PC-3 (cell line): ENCODE measurements around the gene AGBL1. TPM values are rescaled to one million over a fixed set of nuclear protein-coding genes. Genes with fewer than 3 reads are reported as not detected.

ENCODE experiments used
- ATAC-seq: fragments of 200-7000 bp; cut with Tn5 transposase; 2 replicates; pipeline ENCODE4 v1.9.1; 2020; ENCODE audit warnings: mild to moderate bottlenecking, moderate library complexity
- BruUV-seq: library from RNA; stranded (reverse); fragments of 400-500 nt; replicated peaks from 2 replicates; lab custom pipeline; 2021; lab: Mats Ljungman, UMichigan
- CTCF ChIA-PET: fragments of 300-600 bp; sonication (Branson Sonifier 250); formaldehyde crosslinking; loops from one replicate; lab custom pipeline; 2022; ENCODE audit warnings: antibody characterized with exemption; lab: Charles Lee
- POLR2A ChIA-PET: fragments of 300-600 bp; sonication (Branson Sonifier 250); formaldehyde crosslinking; loops from one replicate; lab custom pipeline; 2022; ENCODE audit warnings: antibody characterized with exemption; ENCODE audit not compliant: unreplicated experiment; lab: Charles Lee
- DNase-seq: peaks from one replicate; pipeline ENCODE4 v3.0.0-alpha.2; 2015
- H2AFZ ChIP-seq: fragments of 300-600 bp; sonication (generic); 2 replicates; pipeline ENCODE4 v1.6.0; 2016; ENCODE audit warnings: antibody characterized with exemption, low read length
- H3F3A ChIP-seq: fragments of 300-600 bp; sonication (generic); one replicate; pipeline ENCODE4 v1.6.0; 2017; ENCODE audit warnings: antibody characterized with exemption, low read length, control low read depth, mild to moderate bottlenecking; ENCODE audit not compliant: unreplicated experiment
- H3K27ac ChIP-seq: fragments of 300-600 bp; sonication (generic); 2 replicates; pipeline ENCODE4 v1.5.1; 2016; ENCODE audit warnings: mild to moderate bottlenecking, low read length
- H3K27me3 ChIP-seq: fragments of 300-600 bp; sonication (generic); 2 replicates; pipeline ENCODE4 v1.6.1; 2016; ENCODE audit warnings: low read length, mixed read lengths
- H3K36me3 ChIP-seq: fragments of 300-600 bp; sonication (generic); 2 replicates; pipeline ENCODE4 v1.6.1; 2016; ENCODE audit warnings: low read depth, mixed run types, low read length, mixed read lengths
- H3K4me1 ChIP-seq: fragments of 300-600 bp; sonication (generic); 2 replicates; pipeline ENCODE4 v1.5.1; 2016; ENCODE audit warnings: low read length; ENCODE audit not compliant: insufficient read depth
- H3K4me2 ChIP-seq: fragments of 300-600 bp; sonication (generic); 2 replicates; pipeline ENCODE4 v1.6.0; 2016; ENCODE audit warnings: low read length
- H3K4me3 ChIP-seq: fragments of 300-600 bp; sonication (generic); 2 replicates; pipeline ENCODE4 v1.5.1; 2016; ENCODE audit warnings: mild to moderate bottlenecking, low read length, mixed read lengths
- H3K79me2 ChIP-seq: fragments of 300-600 bp; sonication (generic); 2 replicates; pipeline ENCODE4 v1.6.1; 2017; ENCODE audit warnings: low read length, mixed read lengths
- H3K9ac ChIP-seq: fragments of 300-600 bp; sonication (generic); 2 replicates; pipeline ENCODE4 v1.6.0; 2016; ENCODE audit warnings: mild to moderate bottlenecking, low read length
- H3K9me2 ChIP-seq: fragments of 300-600 bp; sonication (generic); replicated peaks from 2 replicates; pipeline ENCODE4 v1.6.1; 2016; ENCODE audit warnings: mixed run types, low read length, mixed read lengths
- H3K9me3 ChIP-seq: fragments of 300-600 bp; sonication (generic); 2 replicates; pipeline ENCODE4 v1.6.1; 2016; ENCODE audit warnings: low read length, mixed read lengths
- H4K20me1 ChIP-seq: fragments of 300-600 bp; sonication (generic); 2 replicates; pipeline ENCODE4 v1.6.1; 2016; ENCODE audit warnings: low read length, mixed read lengths
- EZH2 ChIP-seq: fragments of 300-600 bp; sonication (generic); IDR thresholded peaks from one replicate; pipeline ENCODE4 v1.6.1; 2017; ENCODE audit warnings: antibody characterized with exemption, mild to moderate bottlenecking, low read length; ENCODE audit not compliant: unreplicated experiment
- EZH2phosphoT487 ChIP-seq: fragments of 300-600 bp; sonication (generic); IDR thresholded peaks from 2 replicates; pipeline ENCODE4 v1.6.1; 2018; ENCODE audit warnings: mild to moderate bottlenecking, antibody characterized with exemption, low read length, borderline replicate concordance
- intact Hi-C: fragments of 100-400 bp; cut with micrococcal nuclease; formaldehyde crosslinking; loops from 2 replicates; pipeline ENCODE4 v1.9.0; 2023
- total RNA-seq: library from RNA; depleted of rRNA; stranded (reverse); fragments of >200 nt; gene quantifications from 2 replicates; pipeline ENCODE4 v1.2.3, GENCODE V29; 2014
- TF ChIP-seq, protein P1 (sequence below): fragments of 300-600 bp; sonication (generic); conservative IDR thresholded peaks from 2 replicates; pipeline ENCODE4 v1.5.1; 2017; ENCODE audit warnings: antibody characterized with exemption, low read depth, mild to moderate bottlenecking, low read length

Gene AGBL1
- total RNA-seq, 1 experiment from 2014 or later, result not detected

DNA sequence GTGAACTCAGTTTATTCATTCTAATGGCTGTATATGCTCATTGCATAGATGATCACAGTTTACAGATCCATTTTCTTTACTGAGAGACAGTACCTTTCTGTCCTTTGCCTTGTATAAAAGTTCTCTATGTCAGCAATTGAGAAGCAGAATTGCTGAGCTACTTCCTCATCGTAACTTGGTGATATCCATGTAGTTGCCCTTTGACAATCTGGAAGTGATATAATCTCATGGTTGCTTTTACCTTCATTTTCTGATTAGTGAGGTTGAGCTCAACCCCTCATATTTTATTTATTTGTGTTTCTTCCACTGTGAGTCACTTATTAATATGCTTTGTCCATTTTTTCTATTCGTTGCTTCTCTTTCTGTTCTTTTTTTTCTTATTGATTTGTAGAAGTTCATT, 696.5 kb downstream of the AGBL1 start:
- TF ChIP-seq EZH2 (no peak), EZH2phosphoT487 (no peak)
- TF ChIP-seq, protein P1, sequence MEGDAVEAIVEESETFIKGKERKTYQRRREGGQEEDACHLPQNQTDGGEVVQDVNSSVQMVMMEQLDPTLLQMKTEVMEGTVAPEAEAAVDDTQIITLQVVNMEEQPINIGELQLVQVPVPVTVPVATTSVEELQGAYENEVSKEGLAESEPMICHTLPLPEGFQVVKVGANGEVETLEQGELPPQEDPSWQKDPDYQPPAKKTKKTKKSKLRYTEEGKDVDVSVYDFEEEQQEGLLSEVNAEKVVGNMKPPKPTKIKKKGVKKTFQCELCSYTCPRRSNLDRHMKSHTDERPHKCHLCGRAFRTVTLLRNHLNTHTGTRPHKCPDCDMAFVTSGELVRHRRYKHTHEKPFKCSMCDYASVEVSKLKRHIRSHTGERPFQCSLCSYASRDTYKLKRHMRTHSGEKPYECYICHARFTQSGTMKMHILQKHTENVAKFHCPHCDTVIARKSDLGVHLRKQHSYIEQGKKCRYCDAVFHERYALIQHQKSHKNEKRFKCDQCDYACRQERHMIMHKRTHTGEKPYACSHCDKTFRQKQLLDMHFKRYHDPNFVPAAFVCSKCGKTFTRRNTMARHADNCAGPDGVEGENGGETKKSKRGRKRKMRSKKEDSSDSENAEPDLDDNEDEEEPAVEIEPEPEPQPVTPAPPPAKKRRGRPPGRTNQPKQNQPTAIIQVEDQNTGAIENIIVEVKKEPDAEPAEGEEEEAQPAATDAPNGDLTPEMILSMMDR, result no peak
- POLR2A ChIA-PET, result no interaction called here

DNA sequence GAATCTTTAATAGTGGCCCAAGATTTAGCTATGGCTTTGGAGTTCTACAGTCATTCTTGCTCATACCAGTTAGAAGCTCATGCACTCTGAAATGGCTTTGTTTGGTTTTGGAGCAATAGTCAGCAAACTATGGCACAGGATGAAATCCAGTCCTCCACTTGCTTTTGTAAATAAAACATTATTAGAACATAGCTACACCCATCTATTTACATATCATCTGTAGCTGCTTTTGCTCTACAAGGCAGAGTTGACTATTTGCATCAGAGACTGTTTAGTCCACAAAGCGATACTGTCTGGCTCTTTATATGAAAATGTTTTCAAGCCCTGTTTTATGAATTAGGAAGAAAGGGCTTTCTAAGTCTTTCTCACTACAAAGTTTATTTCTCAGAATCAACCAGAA, 716.9 kb downstream of the AGBL1 start:
- intact Hi-C loops, result no loop called here
- TF ChIP-seq, protein P1, result no peak
- TF ChIP-seq EZH2phosphoT487 (no peak), EZH2 (no peak)
- no peak overlapping the region for H3K4me3 ChIP-seq
- H4K20me1 ChIP-seq, result no peaks in the 10 kb centered on the region
- no peaks in the 10 kb centered on the region for H3K9me3 ChIP-seq
- H3K9me2 ChIP-seq, result no peaks in the 10 kb centered on the region
- H3K79me2 ChIP-seq, result no peaks in the 10 kb centered on the region
- no peak overlapping the region for H3K9ac ChIP-seq
- no TSS peak for BruUV-seq
- ATAC-seq (no peak), DNase-seq (no peak)
- no peaks in the 10 kb centered on the region for H3K4me1 ChIP-seq
- no peak overlapping the region for H3K4me2 ChIP-seq
- ChIA-PET CTCF (no interaction called here), POLR2A (no interaction called here)
- no peak overlapping the region for H3K27ac ChIP-seq
- H2AFZ ChIP-seq, result no peak overlapping the region
- H3K27me3 ChIP-seq, result no peaks in the 10 kb centered on the region; the same call in 1 of the 2 replicates
- H3K36me3 ChIP-seq, result no peaks in the 10 kb centered on the region
- H3F3A ChIP-seq, result no peaks in the 10 kb centered on the region

More for the DNA sequence above, 696.5 kb downstream of the AGBL1 start:
- Histone ChIP-seq H3K79me2 (no peaks in the 10 kb centered on the region), H4K20me1 (no peaks in the 10 kb centered on the region), H3K4me1 (no peaks in the 10 kb centered on the region), H2AFZ (no peak overlapping the region), H3K4me3 (no peak overlapping the region), H3F3A (no peaks in the 10 kb centered on the region), H3K36me3 (no peaks in the 10 kb centered on the region), H3K27me3 (no peaks in the 10 kb centered on the region), H3K27ac (no peak overlapping the region), H3K4me2 (no peak overlapping the region), H3K9me2 (no peaks in the 10 kb centered on the region), H3K9ac (no peak overlapping the region), H3K9me3 (no peaks in the 10 kb centered on the region)
- ATAC-seq (no peak), DNase-seq (no peak)
- CTCF ChIA-PET, result no interaction called here
- intact Hi-C loops, result no loop called here
- no TSS peak for BruUV-seq

DNA sequence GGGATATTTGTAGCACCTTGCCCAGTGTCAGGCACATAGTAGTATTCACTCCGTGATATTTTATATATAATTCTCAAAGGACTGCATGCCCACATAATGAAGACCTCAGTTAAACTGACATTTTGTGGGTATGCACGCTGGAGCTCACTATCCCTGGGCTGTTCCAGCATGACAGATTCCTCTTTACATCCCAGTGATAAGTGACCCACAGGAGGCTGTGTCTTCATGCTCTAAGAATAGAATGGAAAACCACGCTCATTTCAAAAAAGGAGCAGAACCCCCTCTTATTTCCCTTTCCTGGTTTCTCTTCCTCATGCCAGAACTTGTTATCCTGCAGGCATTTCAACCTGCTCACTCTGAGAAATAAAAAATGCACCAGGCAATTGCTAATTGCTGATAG, 717.5 kb downstream of the AGBL1 start:
- no peak overlapping the region for H2AFZ ChIP-seq
- no peaks in the 10 kb centered on the region for H4K20me1 ChIP-seq
- no peaks in the 10 kb centered on the region for H3K9me2 ChIP-seq
- POLR2A ChIA-PET, result no interaction called here
- H3K9ac ChIP-seq, result no peak overlapping the region
- H3F3A ChIP-seq, result no peaks in the 10 kb centered on the region
- H3K4me1 ChIP-seq, result no peaks in the 10 kb centered on the region
- H3K27me3 ChIP-seq, result no peaks in the 10 kb centered on the region; the same call in 1 of the 2 replicates
- H3K27ac ChIP-seq, result no peak overlapping the region
- no TSS peak for BruUV-seq
- H3K79me2 ChIP-seq, result no peaks in the 10 kb centered on the region
- H3K4me3 ChIP-seq, result no peak overlapping the region
- H3K36me3 ChIP-seq, result no peaks in the 10 kb centered on the region
- H3K4me2 ChIP-seq, result no peak overlapping the region
- no peak for DNase-seq
- CTCF ChIA-PET, result no interaction called here
- TF ChIP-seq EZH2phosphoT487, result no peak
- TF ChIP-seq, protein P1, result no peak
- TF ChIP-seq EZH2, result no peak
- no peak for ATAC-seq
- no peaks in the 10 kb centered on the region for H3K9me3 ChIP-seq
- intact Hi-C loops, result no loop called here
